AG04449 (cell line): ENCODE data around the gene C3AR1.

Experiments used
- CTCF ChIA-PET: fragments of 350-600 bp; formaldehyde crosslinking; extraction: SDS; loops from one replicate; lab custom pipeline; 2021; ENCODE audit warnings: antibody characterized with exemption; lab: Yijun Ruan, JAX
- POLR2A ChIA-PET: fragments of 400-600, 350-600 bp; formaldehyde crosslinking; extraction: SDS; loops from one replicate; lab custom pipeline; 2020; ENCODE audit warnings: antibody characterized with exemption, inconsistent platforms; lab: Yijun Ruan, JAX
- DNase-seq: peaks from one replicate; pipeline ENCODE4 v3.0.0-alpha.2; 2010; ENCODE audit warnings: low read depth, low spot score
- H3K4me3 ChIP-seq: 2 replicates; pipeline ENCODE4 v1.5.1; 2011; ENCODE audit warnings: low read depth, mild to moderate bottlenecking, control low read depth, low read length
- CTCF ChIP-seq: IDR thresholded peaks from one replicate; pipeline ENCODE4 v1.5.1; 2011; ENCODE audit warnings: mild to moderate bottlenecking, moderate library complexity, low read length, control low read depth, inconsistent platforms; ENCODE audit not compliant: insufficient read depth; ENCODE audit errors: missing control alignments

The C3AR1 gene

GRCh38 chr12:8069582-8069981 is 3.4 kb upstream of the C3AR1 start:
- DNase-seq, result no peak
- H3K4me3 ChIP-seq, result no peak overlapping the region
- POLR2A ChIA-PET, result no interaction called here
- no peak for TF ChIP-seq CTCF
- CTCF ChIA-PET, result interaction anchor here (1.0 to 3.4 kb wide), 4 partner anchors 9 to 24 kb away, joined by 3 to 20 read pairs (median 4); no protein-coding TSS in a partner anchor

GRCh38 chr12:8064131-8064530 is 2.0 kb downstream of the C3AR1 start:
- POLR2A ChIA-PET, result no interaction called here
- TF ChIP-seq CTCF, result no peak
- no peak for DNase-seq
- no peak overlapping the region for H3K4me3 ChIP-seq
- CTCF ChIA-PET, result interaction anchor here (1.7 to 12.8 kb wide), 2 partner anchors 14 to 19 kb away, joined by 7 to 114 read pairs; no protein-coding TSS in a partner anchor

DNA sequence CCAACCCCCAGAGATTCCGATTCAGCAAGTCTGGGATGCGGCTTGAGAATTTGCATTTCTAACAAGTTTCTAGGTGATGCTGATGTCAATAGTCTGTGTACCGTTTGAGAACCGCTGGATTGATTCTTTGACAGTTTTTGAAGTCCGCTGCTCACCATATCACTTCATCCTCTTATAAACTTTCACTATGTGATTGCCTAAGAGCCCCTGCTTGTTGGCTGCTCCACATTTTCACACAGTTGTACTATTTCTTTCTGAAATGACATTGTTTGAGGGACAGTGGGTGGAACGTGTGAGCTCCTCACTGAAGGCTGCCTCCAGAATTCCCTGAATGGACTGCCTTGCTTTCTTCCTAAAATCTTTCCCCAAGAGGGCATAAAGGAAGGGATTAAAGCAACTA is 7.7 kb downstream of the C3AR1 start:
- POLR2A ChIA-PET, result no interaction called here
- no peak for TF ChIP-seq CTCF

DNA sequence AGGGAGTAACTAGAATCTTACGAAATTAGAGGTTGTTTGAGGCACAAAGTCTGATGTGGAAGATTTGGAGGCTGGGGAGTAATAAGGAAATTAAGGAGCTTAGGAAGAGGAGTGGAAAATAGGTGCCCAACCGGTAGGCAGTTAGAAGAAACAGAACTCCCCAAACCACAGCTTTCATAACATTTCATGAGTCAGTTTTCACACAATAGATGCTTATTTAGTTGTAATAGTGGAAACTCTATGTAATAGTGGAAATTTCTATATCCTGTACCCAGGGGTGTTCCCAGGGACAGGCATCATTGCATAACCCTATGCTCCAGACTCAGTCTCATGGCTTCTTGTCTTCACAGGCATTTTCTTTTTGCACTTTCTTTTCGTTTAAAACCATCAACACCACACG is 8.3 kb downstream of the C3AR1 start:
- CTCF ChIA-PET, result interaction anchor here (0.7 to 12.8 kb wide), 3 partner anchors 12 to 17 kb away, joined by 3 to 114 read pairs (median 4); no protein-coding TSS in a partner anchor
- no peak overlapping the region for H3K4me3 ChIP-seq
- no peak for TF ChIP-seq CTCF
- DNase-seq, result no peak
- POLR2A ChIA-PET, result no interaction called here

More for the DNA sequence above, 7.7 kb downstream of the C3AR1 start:
- CTCF ChIA-PET, result interaction anchor here (1.1 to 12.8 kb wide), 4 partner anchors 11 to 17 kb away, joined by 3 to 114 read pairs (median 4); no protein-coding TSS in a partner anchor
- H3K4me3 ChIP-seq, result no peak overlapping the region
- DNase-seq, result no peak

DNA sequence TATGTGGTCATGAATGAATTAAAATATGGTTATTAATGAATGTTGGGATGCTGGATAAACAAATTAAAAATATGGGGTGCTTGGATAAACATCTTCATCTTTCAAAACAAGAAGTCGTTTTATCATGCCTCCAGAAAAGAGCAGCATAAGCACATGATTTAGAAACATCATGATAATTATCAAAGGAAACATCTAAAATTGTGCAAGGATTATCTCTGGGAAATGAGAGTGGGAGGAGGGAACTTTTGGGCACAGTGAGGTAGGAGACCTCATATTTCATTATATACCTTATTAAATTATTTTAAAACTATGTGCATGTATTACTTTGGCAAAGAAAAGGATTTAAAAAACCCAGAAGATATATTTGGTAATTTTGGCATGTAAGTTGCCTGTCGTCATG is 8.9 kb downstream of the C3AR1 start:
- ChIA-PET POLR2A (no interaction called here), CTCF (interaction anchor here (0.9 to 12.8 kb wide), 3 partner anchors 12 to 19 kb away, joined by 4 to 114 read pairs (median 5); no protein-coding TSS in a partner anchor)
- no peak for DNase-seq
- no peak for TF ChIP-seq CTCF
- H3K4me3 ChIP-seq, result no peak overlapping the region

DNA sequence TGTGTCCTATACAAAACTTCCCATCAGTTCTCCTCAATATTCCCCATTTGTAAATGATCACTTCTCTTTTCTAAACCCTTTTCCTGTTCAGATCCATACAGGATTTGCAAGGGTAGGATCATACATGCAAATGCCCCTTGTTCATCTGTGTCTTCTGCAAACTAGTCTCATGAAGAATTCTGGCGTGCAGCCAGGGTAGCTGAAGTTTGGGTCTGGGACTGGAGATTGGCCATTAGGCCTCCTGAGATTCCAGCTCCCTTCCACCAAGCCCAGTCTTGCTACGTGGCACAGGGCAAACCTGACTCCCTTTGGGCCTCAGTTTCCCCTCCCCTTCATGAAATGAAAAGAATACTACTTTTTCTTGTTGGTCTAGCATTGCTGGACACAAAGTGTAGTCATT is 11.3 kb downstream of the C3AR1 start:
- CTCF ChIA-PET, result interaction anchor here (1.6 to 1.8 kb wide), 2 partner anchors 9 to 16 kb away, joined by 3 to 11 read pairs; no protein-coding TSS in a partner anchor
- POLR2A ChIA-PET, result no interaction called here
- TF ChIP-seq CTCF, result no peak
- no peak for DNase-seq
- H3K4me3 ChIP-seq, result no peak overlapping the region
